Fibroblast of the aortic adventitia (primary cell): ENCODE data around the gene LHFPL3. TPM values are rescaled to one million over a fixed set of nuclear protein-coding genes. Genes with fewer than 3 reads are reported as not detected.

Source experiments
- DNase-seq: peaks from one replicate; pipeline ENCODE4 v3.0.0-alpha.2; 2010; ENCODE audit warnings: low read depth
- H3K4me3 ChIP-seq: 2 replicates; pipeline ENCODE4 v1.5.1; 2011; ENCODE audit warnings: low read depth, mild to moderate bottlenecking, control low read depth, low read length, moderate library complexity
- total RNA-seq: library from RNA; depleted of rRNA; stranded (reverse); fragments of >200 nt; gene quantifications from 2 replicates; pipeline ENCODE4 v1.2.3, GENCODE V29; 2012; ENCODE audit warnings: low replicate concordance
- TF ChIP-seq, protein P1 (sequence below): IDR thresholded peaks from 2 replicates; pipeline ENCODE4 v1.5.1; 2011; ENCODE audit warnings: mild to moderate bottlenecking, low read length, control low read depth, inconsistent platforms; ENCODE audit not compliant: insufficient read depth

Gene LHFPL3
- total RNA-seq, 1 donor = not detected

GRCh38 chr7:104486931-104487330 is 158.5 kb downstream of the LHFPL3 start:
- H3K4me3 ChIP-seq = no peak overlapping the region
- TF ChIP-seq, protein P1, sequence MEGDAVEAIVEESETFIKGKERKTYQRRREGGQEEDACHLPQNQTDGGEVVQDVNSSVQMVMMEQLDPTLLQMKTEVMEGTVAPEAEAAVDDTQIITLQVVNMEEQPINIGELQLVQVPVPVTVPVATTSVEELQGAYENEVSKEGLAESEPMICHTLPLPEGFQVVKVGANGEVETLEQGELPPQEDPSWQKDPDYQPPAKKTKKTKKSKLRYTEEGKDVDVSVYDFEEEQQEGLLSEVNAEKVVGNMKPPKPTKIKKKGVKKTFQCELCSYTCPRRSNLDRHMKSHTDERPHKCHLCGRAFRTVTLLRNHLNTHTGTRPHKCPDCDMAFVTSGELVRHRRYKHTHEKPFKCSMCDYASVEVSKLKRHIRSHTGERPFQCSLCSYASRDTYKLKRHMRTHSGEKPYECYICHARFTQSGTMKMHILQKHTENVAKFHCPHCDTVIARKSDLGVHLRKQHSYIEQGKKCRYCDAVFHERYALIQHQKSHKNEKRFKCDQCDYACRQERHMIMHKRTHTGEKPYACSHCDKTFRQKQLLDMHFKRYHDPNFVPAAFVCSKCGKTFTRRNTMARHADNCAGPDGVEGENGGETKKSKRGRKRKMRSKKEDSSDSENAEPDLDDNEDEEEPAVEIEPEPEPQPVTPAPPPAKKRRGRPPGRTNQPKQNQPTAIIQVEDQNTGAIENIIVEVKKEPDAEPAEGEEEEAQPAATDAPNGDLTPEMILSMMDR = no peak
- no peak for DNase-seq

DNA sequence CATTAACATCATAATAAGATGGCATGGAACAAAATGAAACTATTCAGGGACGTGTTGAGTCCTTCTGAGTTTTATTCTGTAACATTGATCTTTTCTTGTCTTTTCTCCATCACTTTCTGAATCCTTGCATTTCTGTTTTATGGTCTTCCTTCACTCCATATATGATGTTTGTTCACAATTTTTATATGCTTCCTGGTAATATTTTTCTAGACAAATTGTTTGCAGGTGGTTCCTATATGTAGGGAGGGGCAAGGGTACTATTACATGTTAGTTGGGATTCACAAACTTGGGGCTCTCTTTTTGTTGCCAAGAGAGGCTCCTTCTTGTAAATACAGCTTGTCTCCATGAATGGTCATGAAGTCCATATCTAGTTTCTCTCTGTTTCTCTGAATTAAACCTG is 159.2 kb downstream of the LHFPL3 start:
- no peak overlapping the region for H3K4me3 ChIP-seq
- TF ChIP-seq, protein P1 = no peak
- no peak for DNase-seq

DNA sequence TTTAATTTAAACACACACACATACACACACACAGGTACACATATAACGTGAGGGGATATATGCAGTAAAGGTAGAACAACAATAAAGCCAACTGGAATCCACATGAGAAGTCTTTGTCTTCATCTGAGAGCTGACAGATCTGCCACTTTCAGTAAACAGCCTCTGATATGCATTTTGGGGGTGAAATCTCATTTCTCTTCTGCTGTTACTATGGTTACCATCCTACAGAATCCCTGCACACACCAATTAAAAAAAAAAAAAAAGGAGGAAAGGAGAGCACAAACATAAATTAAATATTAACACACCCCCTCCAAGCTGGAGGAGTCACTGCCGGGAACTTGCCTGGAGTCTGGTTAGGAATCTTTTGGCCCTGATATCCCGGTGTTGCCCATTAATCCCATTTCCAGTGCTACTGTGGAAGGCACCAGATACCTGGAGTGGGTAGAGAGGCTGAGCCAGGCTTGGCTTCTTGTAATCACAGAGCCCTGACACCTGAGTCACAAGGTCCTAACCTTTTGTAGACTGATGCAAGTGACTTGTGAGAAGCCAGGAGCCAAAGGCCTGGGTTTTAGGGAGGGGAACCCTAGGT is 169.1 kb downstream of the LHFPL3 start:
- TF ChIP-seq, protein P1 = no peak
- H3K4me3 ChIP-seq = no peak overlapping the region
- DNase-seq = no peak

- H3K4me3 ChIP-seq = no peak overlapping the region
- no peak for DNase-seq
- TF ChIP-seq, protein P1 = no peak
Observed at GRCh38 chr7:104499975-104500374, 171.6 kb downstream of the LHFPL3 start.

- no peak for DNase-seq
- H3K4me3 ChIP-seq = no peak overlapping the region
- TF ChIP-seq, protein P1 = no peak
Observed at GRCh38 chr7:104509874-104510273, 181.5 kb downstream of the LHFPL3 start.

GRCh38 chr7:104524853-104525252 is 196.4 kb downstream of the LHFPL3 start:
- TF ChIP-seq, protein P1 = no peak
- no peak overlapping the region for H3K4me3 ChIP-seq
- DNase-seq = no peak

GRCh38 chr7:104528142-104528541 is 199.7 kb downstream of the LHFPL3 start:
- no peak for DNase-seq

More at GRCh38 chr7:104528142-104528541, 199.7 kb downstream of the LHFPL3 start:
- TF ChIP-seq, protein P1 = no peak
- H3K4me3 ChIP-seq = no peak overlapping the region
